A673 (cell line): Measurements from ENCODE around the gene SACS. TPM values are rescaled to one million over a fixed set of nuclear protein-coding genes. Genes with fewer than 3 reads are reported as not detected.

ENCODE experiments used
- BruUV-seq: library from RNA; stranded (reverse); fragments of 400-500 nt; replicated peaks from 2 replicates; lab custom pipeline; 2021; lab: Mats Ljungman, UMichigan
- CTCF ChIA-PET: fragments of 300-600 bp; sonication (Branson Sonifier 250); formaldehyde crosslinking; loops from one replicate; lab custom pipeline; 2022; ENCODE audit warnings: antibody characterized with exemption; lab: Charles Lee
- POLR2A ChIA-PET: fragments of 300-600 bp; sonication (Branson Sonifier 250); formaldehyde crosslinking; loops from one replicate; lab custom pipeline; 2022; ENCODE audit warnings: antibody characterized with exemption; ENCODE audit not compliant: low non-redundant PET; lab: Charles Lee
- DNase-seq: peaks from one replicate; pipeline ENCODE4 v3.0.0-alpha.2; 2015; ENCODE audit warnings: low spot score
- H3K27ac ChIP-seq: fragments of 200-600 bp; sonication (generic); 2 replicates; pipeline ENCODE4 v1.5.1; 2016; ENCODE audit warnings: mixed run types, low read depth, mild to moderate bottlenecking, mixed read lengths, antibody characterized with exemption, low read length; ENCODE audit not compliant: poor library complexity, severe bottlenecking
- H3K27me3 ChIP-seq: fragments of 200-600 bp; sonication (generic); replicated peaks from 2 replicates; pipeline ENCODE4 v1.6.1; 2017; ENCODE audit warnings: mixed run types, low read depth, mild to moderate bottlenecking, mixed read lengths, antibody characterized with exemption, low read length; ENCODE audit not compliant: insufficient read depth, poor library complexity
- H3K36me3 ChIP-seq: fragments of 200-600 bp; sonication (generic); 2 replicates; pipeline ENCODE4 v1.6.1; 2016; ENCODE audit warnings: mixed run types, mild to moderate bottlenecking, mixed read lengths, antibody characterized with exemption, low read length; ENCODE audit not compliant: insufficient read depth, poor library complexity, severe bottlenecking
- H3K4me1 ChIP-seq: fragments of 200-600 bp; sonication (generic); 2 replicates; pipeline ENCODE4 v1.6.1; 2017; ENCODE audit warnings: mixed run types, mild to moderate bottlenecking, mixed read lengths, antibody characterized with exemption, low read length; ENCODE audit not compliant: insufficient read depth, poor library complexity, severe bottlenecking
- H3K4me3 ChIP-seq: fragments of 200-600 bp; sonication (generic); 2 replicates; pipeline ENCODE4 v1.5.1; 2016; ENCODE audit warnings: low read depth, mixed run types, mild to moderate bottlenecking, mixed read lengths, low read length; ENCODE audit not compliant: poor library complexity, severe bottlenecking
- H3K9me3 ChIP-seq: fragments of 200-600 bp; sonication (generic); 2 replicates; pipeline ENCODE4 v1.6.1; 2016; ENCODE audit warnings: mixed run types, low read depth, mild to moderate bottlenecking, mixed read lengths, antibody characterized with exemption, low read length; ENCODE audit not compliant: poor library complexity, severe bottlenecking
- CTCF ChIP-seq: fragments of 300-800, 200-600 bp; sonication (generic); conservative IDR thresholded peaks from 2 replicates; pipeline ENCODE4 v1.5.1; 2017; ENCODE audit warnings: low read depth, mild to moderate bottlenecking, antibody characterized with exemption, low read length, moderate library complexity, mixed read lengths
- EZH2 ChIP-seq: fragments of 200-600 bp; sonication (generic); IDR thresholded peaks from 2 replicates; pipeline ENCODE4 v1.6.1; 2017; ENCODE audit warnings: borderline replicate concordance, low read depth, mild to moderate bottlenecking, mixed read lengths, antibody characterized with exemption, low read length; ENCODE audit not compliant: poor library complexity, severe bottlenecking
- intact Hi-C: fragments of 100-400 bp; cut with micrococcal nuclease; formaldehyde crosslinking; loops from one replicate; pipeline ENCODE4 v1.10.0; 2022; ENCODE audit not compliant: unreplicated experiment
- total RNA-seq: library from RNA; stranded (reverse); gene quantifications from 2 replicates; pipeline ENCODE4 v1.2.3, GENCODE V29; 2021

SACS gene
- total RNA-seq, 1 experiment from 2014 or later, result 35.9 TPM

DNA sequence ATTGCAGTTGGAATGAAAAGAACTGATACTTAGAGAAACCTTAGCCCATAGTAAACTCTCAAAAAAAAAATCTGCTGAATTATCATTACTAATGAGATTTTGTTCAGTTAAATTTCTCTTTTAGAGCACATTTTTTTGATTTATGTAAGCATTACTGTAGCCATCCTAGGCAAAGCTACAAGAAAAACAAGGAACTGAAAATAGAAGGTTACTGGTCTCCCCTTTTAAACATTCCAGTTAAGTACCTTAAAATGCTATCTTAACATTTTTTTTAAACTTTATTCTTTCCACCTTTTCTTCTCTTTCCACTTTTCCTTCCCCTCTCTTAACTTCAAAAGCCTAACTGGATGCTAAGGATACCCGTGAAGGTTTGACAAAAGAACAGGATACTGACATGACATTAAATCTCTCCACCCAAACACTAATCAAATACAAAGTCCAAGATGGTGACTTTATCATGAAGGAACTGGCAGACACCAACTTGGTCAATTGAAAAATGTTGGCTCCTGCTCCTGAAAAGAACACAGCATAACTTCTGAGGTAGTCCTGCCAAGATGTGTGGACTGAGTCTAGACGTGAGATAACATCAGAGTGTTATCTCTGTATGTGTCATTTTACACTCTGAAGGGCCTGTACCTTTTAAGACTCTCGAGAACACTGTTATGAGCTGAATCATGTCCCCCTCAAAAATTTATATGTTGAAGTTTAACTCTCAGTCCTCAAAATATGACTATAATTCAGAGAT lies 29.5 kb upstream of the SACS start:
- DNase-seq, result no peak
- CTCF ChIA-PET, result no interaction called here
- no peak overlapping the region for H3K4me3 ChIP-seq
- no peaks in the 10 kb centered on the region for H3K27me3 ChIP-seq
- H3K27ac ChIP-seq, result no peak overlapping the region
- intact Hi-C loops, result loop anchor here (10.0 kb wide), 1 partner anchor 242 kb away; no protein-coding TSS in a partner anchor
- no TSS peak for BruUV-seq
- H3K36me3 ChIP-seq, result no peaks in the 10 kb centered on the region
- TF ChIP-seq EZH2 (no peak), CTCF (no peak)
- no peaks in the 10 kb centered on the region for H3K4me1 ChIP-seq
- H3K9me3 ChIP-seq, result no peaks in the 10 kb centered on the region
- POLR2A ChIA-PET, result no interaction called here

GRCh38 chr13:23461544-23461943 lies 28.0 kb upstream of the SACS start:
- CTCF ChIA-PET, result no interaction called here
- intact Hi-C loops, result loop anchor here (10.0 kb wide), 1 partner anchor 243 kb away; no protein-coding TSS in a partner anchor
- BruUV-seq, result no TSS peak

DNA sequence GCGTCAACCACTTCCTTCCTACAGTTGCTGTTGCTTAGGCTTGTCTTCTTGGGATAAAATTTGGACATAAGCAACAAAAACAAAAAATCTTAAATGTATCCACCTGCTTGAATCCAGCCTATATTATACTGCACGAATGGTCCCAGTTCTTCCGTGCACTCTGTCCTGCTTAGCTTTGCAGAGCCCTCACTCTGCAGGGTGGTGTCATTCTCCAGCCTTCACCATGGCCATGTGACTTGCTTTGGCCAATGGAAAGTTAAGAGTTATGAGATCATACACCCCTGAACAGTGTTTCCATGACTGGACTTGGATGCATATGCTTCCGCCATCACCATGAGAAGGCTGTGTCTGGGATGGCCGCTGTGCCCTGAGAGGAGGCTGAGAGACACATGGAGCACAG lies 27.4 kb upstream of the SACS start:
- H3K27me3 ChIP-seq, result no peaks in the 10 kb centered on the region
- no peak overlapping the region for H3K4me3 ChIP-seq
- intact Hi-C loops, result loop anchor here (10.0 kb wide), 1 partner anchor 244 kb away; no protein-coding TSS in a partner anchor
- H3K36me3 ChIP-seq, result no peaks in the 10 kb centered on the region
- POLR2A ChIA-PET, result no interaction called here
- TF ChIP-seq EZH2 (no peak), CTCF (no peak)
- H3K4me1 ChIP-seq, result no peaks in the 10 kb centered on the region
- DNase-seq, result no peak
- H3K27ac ChIP-seq, result no peak overlapping the region
- CTCF ChIA-PET, result no interaction called here
- BruUV-seq, result no TSS peak
- H3K9me3 ChIP-seq, result no peaks in the 10 kb centered on the region

More at GRCh38 chr13:23461544-23461943, 28.0 kb upstream of the SACS start:
- H3K27ac ChIP-seq, result no peak overlapping the region
- H3K27me3 ChIP-seq, result no peaks in the 10 kb centered on the region
- no peaks in the 10 kb centered on the region for H3K4me1 ChIP-seq
- H3K4me3 ChIP-seq, result no peak overlapping the region
- POLR2A ChIA-PET, result no interaction called here
- no peaks in the 10 kb centered on the region for H3K9me3 ChIP-seq
- H3K36me3 ChIP-seq, result no peaks in the 10 kb centered on the region
- TF ChIP-seq CTCF (no peak), EZH2 (no peak)
- DNase-seq, result no peak
